RPMI7951 (cell line): ENCODE data around the gene CACNB1. TPM values are rescaled to one million over a fixed set of nuclear protein-coding genes. Genes with fewer than 3 reads are reported as not detected.
A peak's percentile ranks its signal among the peaks of the same experiment; 100 is the strongest.

Experiments
- DNase-seq: peaks from one replicate; pipeline ENCODE4 v3.0.0-alpha.2; 2012; ENCODE audit warnings: low read depth
- total RNA-seq: library from RNA; depleted of rRNA; stranded (reverse); fragments of >200 nt; shearing (Covaris generic); gene quantifications from 2 replicates; pipeline ENCODE4 v1.2.3, GENCODE V29; 2014

The CACNB1 gene
- total RNA-seq, 1 experiment from 2014 or later, result 1.9 TPM

DNA sequence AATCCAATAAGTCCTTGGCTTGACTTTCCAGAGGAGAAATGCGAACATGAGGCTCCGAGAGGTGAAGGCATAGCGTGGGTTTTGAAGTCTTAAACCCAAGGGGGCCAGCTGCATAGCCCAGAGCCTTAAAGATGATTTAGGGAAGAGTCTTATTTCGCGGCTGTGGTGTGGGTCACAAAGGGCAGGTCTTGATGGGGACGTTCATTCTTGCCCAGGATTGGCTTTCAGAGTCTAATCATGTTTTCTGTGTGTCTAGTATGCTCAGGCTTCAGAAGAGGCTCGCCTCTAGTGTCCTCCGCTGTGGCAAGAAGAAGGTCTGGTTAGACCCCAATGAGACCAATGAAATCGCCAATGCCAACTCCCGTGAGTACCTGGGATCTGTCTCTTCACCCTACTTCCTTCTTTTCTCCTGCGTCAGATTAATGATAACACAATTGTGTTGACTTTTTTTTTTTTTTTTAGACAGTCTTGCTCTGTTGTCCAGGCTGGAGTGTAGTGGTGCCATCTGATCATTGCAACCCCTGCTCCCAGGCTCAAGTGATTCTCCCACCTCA, 3.6 kb upstream of the CACNB1 start:
- no peak for DNase-seq

DNA sequence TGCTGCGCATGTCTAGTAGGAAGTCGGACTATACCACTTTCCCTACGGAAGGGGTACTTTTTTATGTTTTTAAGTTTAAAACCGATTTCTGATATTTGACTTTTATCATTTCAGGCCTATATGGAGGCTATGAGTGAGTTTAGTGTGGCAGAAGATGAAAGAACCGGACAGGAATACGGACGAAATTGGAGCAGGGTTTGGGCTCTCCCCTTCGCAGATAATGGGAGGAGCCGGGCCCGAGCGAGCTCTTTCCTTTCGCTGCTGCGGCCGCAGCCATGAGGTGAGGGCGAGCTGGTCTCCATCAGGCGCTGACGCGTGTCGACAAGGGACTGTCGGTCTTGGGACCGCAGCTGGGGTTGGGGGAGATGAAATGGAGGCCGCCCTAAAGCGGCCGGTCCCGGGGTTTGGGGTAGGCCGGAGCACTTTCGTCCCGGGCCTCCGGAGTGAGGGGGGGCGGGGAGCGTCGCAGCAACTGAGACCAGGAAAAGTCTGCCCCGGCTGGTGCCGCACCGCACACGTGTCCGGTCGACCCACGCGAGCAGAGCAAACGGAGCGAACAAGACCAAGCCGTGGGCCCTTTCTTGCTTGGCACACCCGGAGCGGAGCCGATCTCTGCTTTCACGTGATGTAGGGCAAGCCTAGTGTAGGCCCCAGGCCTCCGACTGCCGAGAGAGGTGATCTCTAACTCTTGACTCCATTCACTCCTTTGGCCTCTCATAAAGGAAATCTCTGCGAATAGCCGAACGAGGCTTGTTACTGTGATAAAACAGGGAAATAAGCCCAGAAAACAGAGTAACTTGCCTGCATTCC, 2.8 kb upstream of the CACNB1 start, which contains the start of gene RPL19:
Gene RPL19 (plus strand): TSS at position 214 of the 810 bp plus-strand sequence. CDS start 62 bp downstream, at position 276.
- no peak for DNase-seq

DNA sequence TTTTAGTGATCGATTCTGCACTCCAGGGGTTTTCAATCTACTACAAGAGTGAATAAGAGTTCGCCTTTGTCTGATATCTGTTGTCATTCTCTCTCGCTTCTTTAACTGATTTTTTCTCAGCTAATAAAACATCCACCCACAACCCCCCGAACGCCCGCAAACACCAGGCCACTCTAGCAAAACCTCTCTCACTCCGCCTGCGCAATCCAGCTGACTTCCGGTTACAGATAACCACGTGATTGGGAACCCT, 2.3 kb upstream of the CACNB1 start:
- peak; percentile 90 for DNase-seq

DNA sequence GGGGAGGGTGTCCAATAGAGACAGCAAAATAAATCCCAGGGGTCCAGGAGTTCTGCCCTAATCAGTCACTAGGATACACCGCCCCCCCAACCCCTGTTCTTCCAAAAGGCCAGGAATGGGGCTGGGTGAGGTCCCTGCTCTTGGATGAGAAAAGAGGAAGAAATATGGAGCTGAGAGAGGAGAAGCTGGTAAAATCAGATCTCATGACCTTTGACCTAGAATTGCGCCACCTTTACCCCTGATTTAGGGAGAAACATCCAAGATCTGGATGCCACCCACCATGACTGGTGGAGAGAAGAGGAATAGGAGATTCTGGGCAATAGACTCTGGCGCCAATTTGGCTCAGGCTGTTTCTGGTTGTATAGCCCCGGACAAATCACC, 707 bp upstream of the CACNB1 start:
- DNase-seq, result no peak

DNA sequence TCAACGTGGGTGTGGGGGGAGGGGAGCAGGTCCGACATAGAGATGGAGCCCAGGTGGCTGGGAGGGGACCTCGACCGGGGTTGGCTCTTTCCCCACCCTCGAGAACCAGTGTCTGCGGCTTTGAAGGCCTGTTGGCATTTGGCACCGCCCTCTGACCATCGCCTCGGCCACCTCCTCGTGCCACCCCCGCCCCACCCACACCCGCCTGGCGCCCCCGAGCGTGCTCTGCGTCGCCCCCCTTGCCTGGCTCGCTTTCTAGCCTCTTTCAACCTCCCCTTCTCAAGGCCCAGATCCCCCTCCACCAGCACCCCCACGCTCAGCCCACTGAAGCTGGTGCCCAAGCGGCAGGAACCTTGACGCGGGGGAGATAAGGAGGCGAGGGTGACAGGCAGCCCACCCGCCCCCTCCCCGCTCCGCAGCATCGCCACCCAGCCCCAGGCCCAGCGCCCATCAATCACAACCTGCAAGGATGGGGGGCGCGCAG, 619 bp downstream of the CACNB1 start:
- DNase-seq, result peak; percentile 58

DNA sequence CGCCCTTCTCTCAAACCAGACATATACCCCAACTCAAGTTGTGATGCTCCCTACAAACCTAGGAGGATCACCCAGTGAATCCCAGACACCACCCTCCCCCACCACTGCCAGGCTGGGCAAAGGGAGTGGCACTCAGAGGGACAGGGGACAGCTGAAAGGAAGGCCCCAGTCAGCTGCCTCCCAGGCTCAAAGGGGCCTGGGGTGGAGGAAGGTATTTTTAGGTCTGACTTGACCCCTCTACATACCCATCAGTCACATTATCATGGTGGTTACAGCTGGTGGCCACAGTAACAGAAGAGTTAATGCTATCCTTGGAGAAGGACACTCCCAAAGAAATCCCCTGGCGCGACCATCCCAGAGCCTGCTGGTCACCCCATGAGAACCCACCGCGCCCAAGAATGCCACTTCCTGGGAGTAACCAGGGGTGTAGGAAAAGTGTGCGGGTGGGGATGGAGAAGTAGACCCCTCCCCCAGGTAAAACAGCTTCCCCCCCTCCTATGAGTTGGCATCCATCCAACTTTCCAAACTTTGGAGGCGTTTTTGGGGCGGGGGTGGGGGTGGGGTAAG, 1.1 kb downstream of the CACNB1 start:
- DNase-seq, result no peak

DNA sequence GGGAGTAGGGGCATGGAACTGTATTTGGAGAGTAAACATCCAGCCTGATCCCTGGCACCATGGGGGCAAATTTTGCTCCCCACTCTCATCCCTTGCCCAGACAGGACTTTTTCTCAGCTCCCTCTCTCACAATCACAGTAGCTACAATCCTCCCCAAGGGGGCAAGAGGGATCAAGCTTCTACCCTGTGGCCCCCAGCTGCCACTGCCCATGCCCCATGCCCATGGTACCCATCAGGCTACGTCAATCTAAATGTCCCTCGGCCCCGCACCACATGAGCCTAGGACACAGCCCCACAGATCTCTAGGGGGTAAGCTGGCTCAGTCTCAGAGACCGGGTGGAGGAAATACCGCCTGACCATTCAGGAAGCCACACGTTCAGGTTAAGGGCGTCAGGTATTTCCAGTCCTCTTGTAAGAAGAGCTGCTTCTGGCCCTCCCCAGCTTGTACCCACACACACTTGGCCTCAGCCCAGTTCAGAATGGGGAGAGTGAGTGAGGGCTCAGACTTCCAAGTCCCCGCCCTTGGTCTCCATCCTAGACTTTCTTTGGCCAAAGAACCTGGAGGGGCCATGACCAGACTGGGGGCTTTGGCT, 1.8 kb downstream of the CACNB1 start:
- no peak for DNase-seq

DNA sequence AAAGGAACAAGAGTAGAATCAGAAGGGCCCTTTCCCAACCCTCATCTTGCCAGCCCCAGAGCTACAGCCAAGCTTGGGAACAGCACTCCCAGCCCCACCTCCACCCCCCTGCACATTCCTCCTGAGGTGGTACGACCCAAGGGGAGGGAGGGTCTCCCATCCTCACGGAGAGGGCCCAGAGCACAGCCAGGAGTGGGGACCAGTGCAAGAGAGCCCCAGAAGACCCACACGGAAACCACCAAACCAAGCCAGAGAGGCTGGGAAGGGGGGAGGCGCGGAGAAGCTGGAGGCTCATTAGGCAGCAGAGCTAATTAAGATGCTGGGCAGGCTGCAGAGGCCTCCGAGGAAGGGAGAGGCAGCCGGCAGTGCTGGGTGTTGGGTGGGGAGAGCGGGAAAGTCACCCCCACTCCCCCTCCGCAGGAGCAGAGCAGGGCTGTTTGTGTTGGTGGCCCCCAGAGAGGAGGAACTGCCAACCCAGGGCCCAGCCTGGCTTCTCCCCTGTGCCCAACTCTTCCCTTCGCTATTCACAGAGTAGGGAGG, 2.4 kb downstream of the CACNB1 start:
- no peak for DNase-seq

DNA sequence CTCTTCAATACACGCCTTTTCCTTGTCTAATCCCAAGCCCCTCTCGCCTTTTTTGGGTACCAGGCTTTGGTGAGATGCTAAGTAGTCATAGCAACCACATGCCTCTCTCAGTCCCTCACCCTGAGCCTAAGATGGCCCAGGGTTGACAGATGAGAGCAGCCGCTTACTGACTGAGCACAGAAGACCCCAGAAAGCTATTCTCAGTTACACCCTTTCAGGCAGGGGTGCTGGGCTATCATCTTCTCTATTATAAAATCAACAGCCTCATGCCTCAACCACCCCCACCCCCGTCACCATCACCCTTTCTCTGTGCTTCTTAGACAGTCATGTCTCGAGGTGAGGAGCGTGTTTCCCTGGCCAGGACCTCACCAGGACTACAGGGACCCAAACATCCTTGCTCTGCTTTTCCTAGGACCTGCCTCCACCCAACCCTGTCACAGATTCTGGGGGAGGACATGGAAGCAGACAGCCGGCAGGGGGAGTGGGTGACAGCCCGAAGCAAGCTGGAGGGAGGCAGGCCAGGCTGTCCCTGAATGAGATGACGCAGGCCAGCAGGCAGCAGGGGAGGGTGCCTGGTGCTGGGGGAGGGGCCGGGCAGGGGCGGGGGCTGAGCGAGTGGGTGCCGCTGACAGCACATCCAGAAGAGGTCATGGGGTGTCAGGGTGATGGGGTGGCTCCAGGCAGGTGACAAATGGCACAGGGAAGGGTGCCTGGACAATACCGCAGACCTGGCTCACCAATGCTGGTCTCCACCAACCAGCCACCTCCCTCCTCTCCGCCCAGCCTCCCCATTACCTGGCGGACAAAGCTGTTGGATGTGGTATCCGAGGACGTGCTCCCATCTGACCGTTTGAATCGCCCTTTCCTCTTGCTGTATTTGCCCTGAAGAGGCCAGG, 3.1 kb downstream of the CACNB1 start:
- DNase-seq, result no peak

DNA sequence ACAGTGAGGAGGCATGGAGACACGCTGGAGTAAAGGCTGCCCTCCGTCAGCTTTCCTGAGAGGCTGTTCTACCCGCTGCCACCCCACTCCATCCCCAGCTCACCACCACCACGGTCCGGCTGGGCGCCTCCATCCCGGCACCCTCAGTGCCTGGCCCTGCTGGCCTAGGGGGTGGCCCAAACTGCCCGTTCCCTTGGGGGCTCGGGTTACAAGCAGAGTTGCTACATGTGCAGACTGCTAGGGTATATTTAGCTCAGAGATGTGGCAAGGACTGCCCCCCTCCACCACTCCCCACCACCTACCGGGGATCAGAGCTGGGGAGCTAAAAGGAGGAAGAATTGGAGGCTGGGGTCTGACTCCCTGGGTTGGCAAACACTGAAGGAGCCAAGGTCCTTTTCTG, 4.1 kb downstream of the CACNB1 start:
- DNase-seq, result no peak

DNA sequence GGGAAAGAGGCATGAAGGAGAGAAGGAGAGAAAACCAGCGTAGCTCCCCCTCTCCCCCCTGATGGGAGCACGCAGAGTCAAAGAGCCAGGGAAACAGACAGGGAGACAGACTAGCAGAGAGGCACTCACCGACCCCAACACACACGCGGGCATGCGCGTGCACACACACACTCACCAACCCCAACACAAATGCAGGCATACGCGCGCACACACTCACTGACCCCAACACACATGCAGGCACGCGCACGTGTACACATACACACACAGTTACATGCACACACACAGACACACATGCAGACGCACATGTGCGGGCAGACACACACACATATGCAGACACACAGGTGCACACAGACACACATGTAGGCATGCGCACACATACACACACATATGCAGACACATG, 4.6 kb downstream of the CACNB1 start:
- no peak for DNase-seq

DNA sequence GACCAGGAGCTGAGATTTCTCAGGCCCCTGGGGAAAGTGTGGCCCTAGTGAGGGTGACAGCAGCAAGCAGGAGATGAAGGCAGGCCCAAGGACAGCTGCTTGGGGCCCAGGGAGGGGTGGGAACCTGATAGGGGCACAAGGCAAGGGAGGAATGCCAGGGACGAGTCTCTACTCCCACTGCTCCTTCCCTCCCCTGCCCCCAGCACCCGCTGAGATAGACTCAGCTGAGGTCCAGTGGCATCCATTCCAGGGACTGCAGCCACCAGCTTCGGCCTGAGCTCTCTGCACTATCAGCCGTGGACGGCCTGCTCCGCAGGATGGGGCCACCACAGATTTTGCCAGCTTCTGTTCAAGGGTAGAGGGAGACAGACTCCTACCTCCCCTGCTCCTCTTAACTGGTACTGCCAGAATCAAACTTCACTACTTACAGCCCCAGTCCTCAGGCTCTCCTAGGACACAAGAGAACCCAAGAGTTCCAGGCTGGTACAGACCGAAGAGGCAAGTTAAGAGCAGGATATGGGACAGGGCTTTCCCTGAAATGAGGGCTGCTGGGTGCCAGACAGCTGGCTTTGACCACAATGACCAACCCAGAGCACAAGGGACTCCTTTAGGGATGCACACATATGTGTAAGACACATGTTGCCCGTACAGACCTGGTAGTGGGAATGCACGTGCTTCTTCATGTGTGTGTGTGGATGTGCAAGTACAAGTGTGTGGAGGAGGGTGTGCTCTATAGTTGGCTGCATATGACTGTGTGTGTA, 5.5 kb downstream of the CACNB1 start:
- no peak for DNase-seq

DNA sequence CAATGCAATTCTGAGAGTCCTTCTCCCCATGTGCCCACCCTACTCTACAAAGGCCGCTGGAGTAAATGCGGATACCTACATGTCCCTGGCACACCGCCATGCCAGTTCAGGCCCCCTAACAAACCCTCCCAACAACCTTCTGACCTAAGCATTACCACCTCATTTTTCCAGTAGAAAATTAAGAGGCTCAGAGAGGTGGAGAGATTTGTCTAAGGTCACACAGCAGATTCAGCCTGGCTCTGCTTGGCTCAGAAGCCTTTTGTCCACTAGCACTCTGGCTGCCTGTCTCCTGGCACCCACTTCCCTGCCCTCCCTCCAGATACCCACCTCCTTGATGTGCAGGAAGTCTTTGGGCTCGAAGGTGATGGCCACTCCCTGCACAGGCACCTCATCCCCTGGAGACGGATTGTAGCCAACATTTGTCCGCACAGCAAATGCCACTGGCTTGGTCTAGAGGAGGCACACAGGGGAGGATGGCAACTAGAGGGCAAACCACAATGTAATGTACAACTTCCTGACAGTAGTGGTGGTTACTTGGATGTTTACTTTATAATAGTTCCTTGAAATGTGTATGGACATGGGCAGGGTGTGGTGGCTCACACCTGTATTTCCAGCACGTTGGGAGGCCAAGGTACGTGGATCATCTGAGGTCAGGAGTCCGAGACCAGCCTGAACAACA, 10.2 kb downstream of the CACNB1 start:
- no peak for DNase-seq

DNA sequence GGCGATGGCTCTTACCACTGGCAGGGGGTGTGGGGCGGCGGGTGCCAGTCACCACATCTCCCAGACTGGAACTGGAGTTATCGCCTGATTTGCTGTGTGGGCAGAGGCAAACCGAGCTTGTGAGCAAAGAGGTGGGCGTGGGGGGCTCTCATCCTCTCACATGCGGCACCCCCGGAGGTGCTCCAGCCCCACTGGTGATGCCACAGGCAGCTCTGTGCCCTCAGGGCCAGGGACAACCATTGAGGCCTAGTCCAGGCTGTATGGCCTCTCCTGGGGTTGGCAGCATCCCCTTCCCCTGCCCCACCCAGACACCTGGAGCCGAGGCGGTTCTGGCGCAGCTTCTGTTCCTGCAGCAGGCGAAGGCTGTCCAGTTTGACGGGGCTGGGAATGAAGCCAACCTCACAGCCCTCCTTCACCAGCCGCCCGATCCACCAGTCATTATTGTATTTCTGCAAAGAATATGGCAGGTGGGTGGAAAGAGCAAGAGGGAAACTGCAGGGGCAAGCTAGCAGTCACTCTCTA, 10.9 kb downstream of the CACNB1 start:
- no peak for DNase-seq

DNA sequence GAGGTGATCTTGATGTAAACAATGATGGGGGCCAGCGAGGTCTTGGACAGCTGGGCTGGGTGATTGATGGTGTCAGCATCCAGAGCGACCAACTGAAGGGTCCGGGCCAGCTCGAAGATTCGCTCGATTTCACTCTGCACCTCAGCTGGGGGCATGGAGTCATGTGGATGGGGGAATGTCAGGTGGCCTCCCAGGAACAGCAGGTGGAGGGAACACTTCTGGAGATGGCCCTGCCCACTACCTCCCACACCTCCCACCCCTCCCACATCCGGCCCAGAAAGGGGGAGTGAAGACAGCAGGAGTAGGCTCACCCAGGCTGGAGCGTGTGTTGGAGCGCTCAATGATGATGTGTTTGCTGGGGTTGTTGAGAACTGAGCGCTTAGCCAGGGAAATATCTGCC, 13.7 kb downstream of the CACNB1 start:
- no peak for DNase-seq

DNA sequence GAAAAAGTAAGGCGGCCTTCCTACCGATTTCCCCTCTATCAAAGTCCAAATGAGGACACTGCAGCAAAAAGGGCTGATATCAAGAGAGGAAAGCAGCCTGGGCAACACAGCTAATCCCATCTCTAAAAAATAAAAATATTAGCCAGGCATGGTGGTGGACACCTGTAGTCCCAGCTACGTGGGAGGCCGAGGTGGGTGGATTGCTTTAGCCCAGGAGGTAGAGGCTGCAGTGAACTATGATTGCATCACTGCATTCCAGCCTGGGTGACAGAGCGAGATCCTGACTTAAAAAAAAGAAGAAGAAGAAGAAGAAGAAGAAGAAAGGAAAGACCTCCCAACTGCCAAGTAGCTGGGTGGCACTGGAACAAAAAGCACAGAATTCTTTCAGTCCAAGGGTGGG, 14.4 kb downstream of the CACNB1 start:
- DNase-seq, result no peak

DNA sequence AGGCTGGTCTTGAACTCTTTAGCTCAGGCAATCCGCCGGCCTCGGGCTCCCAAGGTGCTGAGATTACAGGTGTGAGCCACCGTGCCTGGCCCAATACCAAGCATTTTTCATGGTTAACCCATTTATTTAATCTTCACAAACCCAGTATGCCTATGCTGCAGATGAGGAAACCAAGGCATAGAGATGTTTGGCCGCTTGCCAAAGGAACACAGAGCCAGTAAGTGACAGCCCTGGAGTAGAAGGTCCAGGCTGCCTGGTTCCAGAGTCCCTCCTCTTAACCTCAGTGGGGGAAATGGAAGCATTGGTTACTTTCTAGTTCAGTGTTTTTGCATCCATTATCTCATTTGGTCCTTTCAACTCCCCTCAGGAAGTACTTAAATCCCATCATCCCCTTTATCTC, 16.2 kb downstream of the CACNB1 start:
- no peak for DNase-seq

DNA sequence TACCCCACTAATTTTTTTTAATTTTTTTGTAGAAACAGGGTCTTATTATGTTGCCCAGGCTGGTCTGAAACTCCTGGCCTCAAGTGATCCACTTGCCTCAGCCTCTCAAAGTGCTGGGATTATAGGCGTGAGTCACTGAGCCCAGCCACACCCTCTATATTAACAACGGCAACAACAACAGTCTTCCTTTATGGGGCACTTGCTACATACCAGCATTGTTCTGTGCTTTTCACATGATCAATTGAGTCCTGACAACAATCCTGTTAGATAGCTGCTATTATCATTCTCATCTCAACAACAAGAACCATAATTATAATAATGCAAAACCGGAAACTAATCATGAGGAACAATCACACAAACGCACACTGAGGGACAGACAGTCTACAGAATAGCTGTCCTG, 18.9 kb downstream of the CACNB1 start:
- no peak for DNase-seq

DNA sequence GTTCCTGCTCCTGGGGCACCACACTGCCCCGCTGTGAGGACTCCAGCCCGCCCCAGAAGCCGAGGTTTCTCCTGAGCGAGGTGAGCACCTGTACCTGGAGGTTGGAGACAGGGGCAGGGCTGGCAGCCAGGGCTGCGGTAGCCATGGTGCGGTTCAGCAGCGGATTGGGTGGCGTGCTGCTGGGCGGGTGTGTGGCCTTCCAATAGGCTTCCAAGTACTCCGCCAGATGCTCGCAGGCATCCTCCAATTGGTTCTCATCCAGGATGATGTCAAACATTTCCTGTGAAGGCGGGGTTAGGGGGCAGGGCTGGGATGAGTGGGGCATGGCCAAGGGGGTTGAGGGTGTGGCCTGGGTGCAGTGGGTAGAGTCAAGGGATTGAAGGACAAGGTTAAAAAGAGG, 20.2 kb downstream of the CACNB1 start:
- DNase-seq, result no peak

DNA sequence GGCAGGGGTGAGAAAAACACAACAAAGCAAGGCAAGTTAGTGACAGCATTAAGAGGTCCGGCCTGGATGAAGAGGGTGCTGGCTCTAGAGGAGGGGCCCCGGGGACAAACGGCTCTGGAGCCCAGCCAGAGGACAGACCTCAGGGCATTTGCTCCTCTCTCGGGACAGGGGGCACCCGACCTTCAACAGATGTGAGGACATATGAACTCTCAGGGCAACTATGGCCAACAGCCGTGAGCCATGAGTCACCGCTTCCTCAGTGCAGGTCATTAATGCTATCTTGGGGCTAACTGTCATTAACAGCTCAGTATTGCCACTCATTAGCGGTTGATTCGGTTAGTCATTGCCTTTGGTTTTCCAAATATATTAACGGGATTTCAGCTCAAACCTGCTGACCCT, 21.8 kb downstream of the CACNB1 start:
- peak; percentile 73 for DNase-seq
